H1 (cell line): ENCODE results near the gene TCERG1. TPM values are rescaled to one million over a fixed set of nuclear protein-coding genes. Genes with fewer than 3 reads are reported as not detected.

Experiments used
- CTCF ChIA-PET: fragments of 300-600 bp; sonication (Branson Sonifier 250); formaldehyde crosslinking; loops from one replicate; lab custom pipeline; 2021; ENCODE audit not compliant: partially characterized antibody; lab: Charles Lee
- POLR2A ChIA-PET: fragments of 300-600 bp; sonication (Branson Sonifier 250); formaldehyde crosslinking; loops from one replicate; lab custom pipeline; 2021; ENCODE audit warnings: inconsistent platforms; ENCODE audit not compliant: partially characterized antibody; lab: Charles Lee
- DNase-seq, 2 experiments: peaks; one replicate each; pipeline versions ENCODE4 v3.0.0 to v3.0.0-alpha.2; 2010 to 2022; ENCODE audit warnings: low spot score in 2 of 2, low read depth in 1 of 2, mixed read lengths in 1 of 2
- FAIRE-seq: peaks from 2 replicates; lab custom pipeline; 2011; peaks lifted over from hg19 to GRCh38; lab: Jason Lieb, UNC
- H2AFZ ChIP-seq: 2 replicates; pipeline ENCODE4 v1.8.1; 2012; ENCODE audit warnings: low read length, inconsistent platforms
- H2AK5ac ChIP-seq: 2 replicates; pipeline ENCODE4 v1.6.1; 2013; ENCODE audit warnings: low read depth, low read length
- H2BK120ac ChIP-seq: replicated peaks from 2 replicates; pipeline ENCODE3; 2013; ENCODE audit warnings: low read depth, low read length, inconsistent platforms
- H2BK12ac ChIP-seq: 2 replicates; pipeline ENCODE4 v1.6.1; 2013; ENCODE audit warnings: low read depth, low read length
- H2BK15ac ChIP-seq: 2 replicates; pipeline ENCODE4 v1.6.1; 2013; ENCODE audit warnings: low read length
- H2BK20ac ChIP-seq: 2 replicates; pipeline ENCODE4 v1.6.1; 2013; ENCODE audit warnings: low read length
- H2BK5ac ChIP-seq: 2 replicates; pipeline ENCODE4 v1.6.1; 2013; ENCODE audit warnings: low read depth, low read length
- H3K14ac ChIP-seq: 2 replicates; pipeline ENCODE4 v1.6.1; 2013; ENCODE audit warnings: inconsistent platforms; ENCODE audit not compliant: insufficient read length
- H3K18ac ChIP-seq: 2 replicates; pipeline ENCODE4 v1.6.1; 2013; ENCODE audit warnings: low read length; ENCODE audit errors: extremely low read depth
- H3K23ac ChIP-seq: 2 replicates; pipeline ENCODE4 v1.6.1; 2013; ENCODE audit warnings: inconsistent platforms; ENCODE audit not compliant: insufficient read length
- H3K23me2 ChIP-seq: 2 replicates; pipeline ENCODE4 v1.6.1; 2013; ENCODE audit warnings: low read depth, low read length
- H3K27ac ChIP-seq: 2 replicates; pipeline ENCODE4 v1.6.1; 2011; ENCODE audit warnings: low read depth, low read length, inconsistent platforms
- H3K27me3 ChIP-seq, 4 experiments: replicated peaks in 1 of 4; 1 replicate in 1 of 4; 2 replicates in 3 of 4; pipeline versions ENCODE4 v1.6.1 to v1.8.1; 2011 to 2013; ENCODE audit warnings: low read length in 3 of 4, mild to moderate bottlenecking in 3 of 4, inconsistent platforms in 2 of 4, mixed read lengths in 2 of 4, moderate library complexity in 1 of 4; ENCODE audit not compliant: control insufficient read depth in 3 of 4, insufficient read depth in 3 of 4; ENCODE audit errors: extremely low read depth in 1 of 4
- H3K36me3 ChIP-seq, 4 experiments: 2 replicates each; pipeline versions ENCODE4 v1.6.1 to v1.8.1; 2011 to 2013; ENCODE audit warnings: mild to moderate bottlenecking in 4 of 4, low read length in 3 of 4, moderate library complexity in 2 of 4, control low read depth in 1 of 4, inconsistent platforms in 1 of 4; ENCODE audit not compliant: insufficient read depth in 4 of 4, control insufficient read depth in 2 of 4
- H3K4ac ChIP-seq: replicated peaks from 2 replicates; pipeline ENCODE3; 2013; ENCODE audit warnings: low read length, low read depth, mixed read lengths, inconsistent platforms; ENCODE audit not compliant: insufficient read length
- H3K4me1 ChIP-seq, 4 experiments: replicated peaks in 1 of 4; 1 replicate in 1 of 4; 2 replicates in 3 of 4; pipeline versions ENCODE4 v1.6.1 to v1.8.1; 2011 to 2013; ENCODE audit warnings: low read length in 3 of 4, inconsistent platforms in 2 of 4, mixed read lengths in 1 of 4; ENCODE audit not compliant: insufficient read depth in 4 of 4, control insufficient read depth in 3 of 4
- H3K4me2 ChIP-seq, 2 experiments: 2 replicates each; pipeline versions ENCODE4 v1.6.1 to v1.8.1; 2011 to 2013; ENCODE audit warnings: low read depth in 2 of 2, low read length in 2 of 2, control low read depth in 1 of 2, inconsistent platforms in 1 of 2, mild to moderate bottlenecking in 1 of 2; ENCODE audit not compliant: insufficient read depth in 1 of 2
- H3K4me3 ChIP-seq, 4 experiments: fragments of 200-600, 300-600 bp in 1 of 4; sonication (generic), shearing (Covaris generic), sonication (Bioruptor Twin) in 1 of 4; 2 replicates each; pipeline versions ENCODE4 v1.5.1 to v1.8.1; 2011 to 2016; ENCODE audit warnings: low read length in 4 of 4, low read depth in 3 of 4, control low read depth in 2 of 4, inconsistent platforms in 2 of 4, mild to moderate bottlenecking in 2 of 4, mixed read lengths in 1 of 4, moderate library complexity in 1 of 4; ENCODE audit not compliant: insufficient read depth in 2 of 4; ENCODE audit errors: extremely low read depth in 1 of 4
- H3K56ac ChIP-seq: replicated peaks from 2 replicates; pipeline ENCODE3; 2013; ENCODE audit warnings: low read depth, mild to moderate bottlenecking, mixed read lengths, low read length, inconsistent platforms; ENCODE audit not compliant: insufficient read length
- H3K79me1 ChIP-seq: 2 replicates; pipeline ENCODE4 v1.6.1; 2013; ENCODE audit warnings: low read depth, low read length, control low read depth
- H3K79me2 ChIP-seq, 2 experiments: 2 replicates each; pipeline versions ENCODE4 v1.6.1 to v1.8.1; 2012 to 2013; ENCODE audit warnings: low read length in 2 of 2, mild to moderate bottlenecking in 2 of 2, inconsistent platforms in 1 of 2; ENCODE audit not compliant: insufficient read depth in 2 of 2, control insufficient read depth in 1 of 2
- H3K9ac ChIP-seq, 4 experiments: replicated peaks in 1 of 4; 1 replicate in 1 of 4; 2 replicates in 3 of 4; pipeline versions ENCODE4 v1.6.1 to v1.8.1; 2011 to 2013; ENCODE audit warnings: low read depth in 3 of 4, low read length in 3 of 4, control low read depth in 2 of 4, mild to moderate bottlenecking in 2 of 4, moderate library complexity in 2 of 4, inconsistent platforms in 1 of 4; ENCODE audit errors: extremely low read depth in 1 of 4
- H3K9me3 ChIP-seq, 2 experiments: 2 replicates each; pipeline versions ENCODE4 v1.6.1 to v1.8.1; 2012 to 2013; ENCODE audit warnings: mild to moderate bottlenecking in 2 of 2, moderate library complexity in 2 of 2, control low read depth in 1 of 2, inconsistent platforms in 1 of 2, low read depth in 1 of 2, low read length in 1 of 2, mixed read lengths in 1 of 2; ENCODE audit not compliant: insufficient read depth in 2 of 2
- H4K20me1 ChIP-seq, 2 experiments: replicated peaks in 1 of 2; 2 replicates each; pipeline versions ENCODE3 to v1.8.1; 2011 to 2013; ENCODE audit warnings: inconsistent platforms in 2 of 2, low read length in 2 of 2, mild to moderate bottlenecking in 1 of 2; ENCODE audit not compliant: insufficient read depth in 2 of 2, control insufficient read depth in 1 of 2
- H4K5ac ChIP-seq: 2 replicates; pipeline ENCODE4 v1.6.1; 2013; ENCODE audit warnings: low read length, low read depth, mixed read lengths, inconsistent platforms; ENCODE audit not compliant: insufficient read length
- H4K8ac ChIP-seq: 2 replicates; pipeline ENCODE4 v1.8.0; 2013; ENCODE audit warnings: mild to moderate bottlenecking, moderate library complexity, low read length, inconsistent platforms; ENCODE audit not compliant: insufficient read depth; ENCODE audit errors: extremely low read depth
- H4K91ac ChIP-seq: replicated peaks from 2 replicates; pipeline ENCODE3; 2013; ENCODE audit warnings: low read length, mixed read lengths, inconsistent platforms; ENCODE audit not compliant: insufficient read length
- BRCA1 ChIP-seq: IDR thresholded peaks from 2 replicates; pipeline ENCODE4 v1.6.1; 2012; ENCODE audit warnings: low read depth, low read length, improper control_type of control experiment
- CBX5 ChIP-seq: fragments of 300-800, 300-1000 bp; sonication (generic); IDR thresholded peaks from 2 replicates; pipeline ENCODE4 v1.7.1; 2016; ENCODE audit warnings: antibody characterized with exemption, low read length, low read depth
- CBX8 ChIP-seq: fragments of 300-800, 300-1000 bp; sonication (generic); IDR thresholded peaks from 2 replicates; pipeline ENCODE4 v1.7.1; 2016; ENCODE audit warnings: low read depth, low read length, borderline replicate concordance
- CTCF ChIP-seq, 3 experiments: IDR thresholded peaks; 1 replicate in 2 of 3; 2 replicates in 1 of 3; pipeline versions ENCODE4 v1.5.1 to v1.6.1; 2011; ENCODE audit warnings: low read length in 3 of 3, mild to moderate bottlenecking in 3 of 3, inconsistent platforms in 2 of 3, low read depth in 1 of 3, moderate library complexity in 1 of 3; ENCODE audit not compliant: insufficient read depth in 1 of 3; ENCODE audit errors: control extremely low read depth in 1 of 3
- FOSL1 ChIP-seq: IDR thresholded peaks from 2 replicates; pipeline ENCODE4 v1.6.1; 2011; ENCODE audit warnings: mild to moderate bottlenecking, low read depth, low read length, moderate library complexity; ENCODE audit not compliant: insufficient read depth
- KDM1A ChIP-seq: fragments of 200-600, 300-600 bp; sonication (generic); IDR thresholded peaks from 2 replicates; pipeline ENCODE4 v1.7.1; 2016; ENCODE audit warnings: mild to moderate bottlenecking, low read length, borderline replicate concordance
- POLR2A ChIP-seq, 2 experiments: IDR thresholded peaks; 1 replicate in 1 of 2; 2 replicates in 1 of 2; pipeline ENCODE4 v1.6.1; 2011; ENCODE audit warnings: low read depth in 2 of 2, low read length in 2 of 2, mild to moderate bottlenecking in 2 of 2; ENCODE audit errors: control extremely low read depth in 1 of 2
- SP2 ChIP-seq: IDR thresholded peaks from 2 replicates; pipeline ENCODE4 v1.6.1; 2012; ENCODE audit warnings: mild to moderate bottlenecking, low read length, inconsistent platforms
- WGBS, 2 experiments: shearing (Covaris generic) in 1 of 2; methylation state at CpG; one replicate each; pipeline versions ENCODE4 v1.1.6 to v1.1.7; 2013 to 2015; ENCODE audit warnings: low lambda C conversion rate in 2 of 2, mixed read lengths in 2 of 2, inconsistent platforms in 1 of 2, low coverage in 1 of 2, missing lambda C conversion rate in 1 of 2; ENCODE audit not compliant: insufficient replicate concordance in 2 of 2, insufficient coverage in 1 of 2, insufficient read length in 1 of 2; ENCODE audit errors: extremely low coverage in 1 of 2, missing lambda C conversion rate in 1 of 2; 5-methylcytosine and 5-hydroxymethylcytosine counted together
- polyA plus RNA-seq, 7 experiments: library from polyadenylated mRNA; depleted of rRNA in 3 of 7; stranded (reverse) in 5 of 7; unstranded in 2 of 7; fragments of >200 nt in 5 of 7; fragments of 200-250 nt in 2 of 7; gene quantifications; 1 replicate in 5 of 7; 2 replicates in 1 of 7; 4 replicates in 1 of 7; pipeline versions ENCODE4 v1.2.1 to v1.2.3, GENCODE V29; 2011 to 2013; ENCODE audit warnings: missing spikeins in 2 of 7, mixed read lengths in 2 of 7
- total RNA-seq: library from RNA; stranded (reverse); fragmentation: NEBNext Ultra II Directional; extraction: Animal tissue kit (Norgen Biotek cat#: 25700); gene quantifications from 2 replicates; pipeline ENCODE4 v1.2.1, GENCODE V29; 2021
- TF ChIP-seq, protein P1 (sequence below): IDR thresholded peaks from 2 replicates; pipeline ENCODE4 v1.6.1; 2011; ENCODE audit warnings: low read depth, mild to moderate bottlenecking, low read length; ENCODE audit not compliant: insufficient read depth
- TF ChIP-seq, protein P2 (sequence below): IDR thresholded peaks from 2 replicates; pipeline ENCODE4 v1.6.1; 2012; ENCODE audit warnings: inconsistent platforms

Gene TCERG1
- total and polyA plus RNA-seq, 2 of the 8 experiments (the other 6 are each of a cell fraction or from before 2014, with no cell fraction given), result 105 to 122 TPM

DNA sequence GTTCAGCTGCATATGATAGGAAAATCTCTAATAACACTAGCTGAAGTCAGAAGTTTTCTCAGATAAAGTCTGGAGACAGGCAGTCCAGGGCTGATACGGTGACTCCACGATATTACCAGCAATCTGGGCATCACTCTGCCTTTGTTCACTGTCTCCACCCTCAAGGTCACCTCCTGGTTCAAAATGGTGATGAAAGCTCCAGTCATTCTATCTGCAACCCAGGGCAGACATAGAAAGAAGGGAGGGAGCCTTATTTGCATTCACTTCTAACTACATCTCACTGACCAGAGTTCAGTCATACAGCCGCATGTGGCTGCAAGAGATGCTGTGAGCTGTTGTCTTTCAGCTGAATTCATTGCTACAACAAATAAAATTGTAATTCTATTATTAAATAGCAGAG, 91.3 kb downstream of the TCERG1 start:
- Histone ChIP-seq H3K4me2 (no peak overlapping the region), H3K56ac (no peak overlapping the region), H4K5ac (no peak overlapping the region), H3K27me3 (no peaks in the 10 kb centered on the region), H3K27ac (no peak overlapping the region), H3K4ac (no peak overlapping the region), H4K91ac (no peak overlapping the region), H3K23me2 (no peaks in the 10 kb centered on the region), H3K79me2 (no peaks in the 10 kb centered on the region), H2BK20ac (no peak overlapping the region), H2AFZ (no peak overlapping the region), H4K8ac (no peak overlapping the region), H2BK120ac (no peak overlapping the region), H2AK5ac (no peak overlapping the region), H4K20me1 (no peaks in the 10 kb centered on the region), H3K36me3 (no peaks in the 10 kb centered on the region), H3K9ac (no peak overlapping the region), H3K4me3 (no peak overlapping the region), H3K9me3 (no peaks in the 10 kb centered on the region), H2BK12ac (no peak overlapping the region), H2BK5ac (no peak overlapping the region), H3K14ac (no peak overlapping the region), H3K18ac (no peak overlapping the region), H3K23ac (no peak overlapping the region), H3K4me1 (peaks cover 2 to 6% (median 3%) of the 10 kb centered on the region in 4 experiments; a peak in 5 of 7 replicates), H2BK15ac (no peak overlapping the region), H3K79me1 (no peaks in the 10 kb centered on the region)
- FAIRE-seq (no peak), DNase-seq (no peak)
- ChIA-PET POLR2A (no interaction called here), CTCF (interaction anchor here (0.8 to 6.1 kb wide), 11 partner anchors 8 to 650 kb away, joined by 3 to 123 read pairs (median 6); no protein-coding TSS in a partner anchor)
- TF ChIP-seq FOSL1, result no peak
- TF ChIP-seq CBX5, result no peak
- no peak for TF ChIP-seq CTCF (IDR thresholded peaks at IDR 0.05; ENCODE audit: control extremely low read depth in 1 of 3, insufficient read depth in 1 of 3, low read depth in 1 of 3, low read length in 3 of 3)
- no peak for TF ChIP-seq BRCA1
- no peak for TF ChIP-seq SP2
- no peak for TF ChIP-seq KDM1A
- no peak for TF ChIP-seq CBX8
- TF ChIP-seq, protein P1, sequence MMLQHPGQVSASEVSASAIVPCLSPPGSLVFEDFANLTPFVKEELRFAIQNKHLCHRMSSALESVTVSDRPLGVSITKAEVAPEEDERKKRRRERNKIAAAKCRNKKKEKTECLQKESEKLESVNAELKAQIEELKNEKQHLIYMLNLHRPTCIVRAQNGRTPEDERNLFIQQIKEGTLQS, result no peak
- TF ChIP-seq, protein P2, sequence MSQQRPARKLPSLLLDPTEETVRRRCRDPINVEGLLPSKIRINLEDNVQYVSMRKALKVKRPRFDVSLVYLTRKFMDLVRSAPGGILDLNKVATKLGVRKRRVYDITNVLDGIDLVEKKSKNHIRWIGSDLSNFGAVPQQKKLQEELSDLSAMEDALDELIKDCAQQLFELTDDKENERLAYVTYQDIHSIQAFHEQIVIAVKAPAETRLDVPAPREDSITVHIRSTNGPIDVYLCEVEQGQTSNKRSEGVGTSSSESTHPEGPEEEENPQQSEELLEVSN, result no peak
- no peak for TF ChIP-seq POLR2A (IDR thresholded peaks at IDR 0.05; ENCODE audit: control extremely low read depth in 1 of 2, low read depth in 2 of 2, low read length in 2 of 2)
- WGBS, 2 experiments, result 90% methylated on average over 3 of the region's 3 CpGs; no CpG with 5 or more reads in 1 of the 2 experiments
